IPS-NIHi11 (cell line): ENCODE data around the gene SAFB.

Experiments
- DNase-seq: peaks from one replicate; pipeline ENCODE4 v3.0.0; 2012; ENCODE audit warnings: mixed read lengths, low spot score

Gene SAFB

GRCh38 chr19:5627395-5627904, 4.6 kb downstream of the SAFB start:
- no peak for DNase-seq

GRCh38 chr19:5628461-5628860, 5.6 kb downstream of the SAFB start:
- no peak for DNase-seq

- DNase-seq: no peak
Measured at GRCh38 chr19:5628919-5629481, 6.1 kb downstream of the SAFB start.

DNA sequence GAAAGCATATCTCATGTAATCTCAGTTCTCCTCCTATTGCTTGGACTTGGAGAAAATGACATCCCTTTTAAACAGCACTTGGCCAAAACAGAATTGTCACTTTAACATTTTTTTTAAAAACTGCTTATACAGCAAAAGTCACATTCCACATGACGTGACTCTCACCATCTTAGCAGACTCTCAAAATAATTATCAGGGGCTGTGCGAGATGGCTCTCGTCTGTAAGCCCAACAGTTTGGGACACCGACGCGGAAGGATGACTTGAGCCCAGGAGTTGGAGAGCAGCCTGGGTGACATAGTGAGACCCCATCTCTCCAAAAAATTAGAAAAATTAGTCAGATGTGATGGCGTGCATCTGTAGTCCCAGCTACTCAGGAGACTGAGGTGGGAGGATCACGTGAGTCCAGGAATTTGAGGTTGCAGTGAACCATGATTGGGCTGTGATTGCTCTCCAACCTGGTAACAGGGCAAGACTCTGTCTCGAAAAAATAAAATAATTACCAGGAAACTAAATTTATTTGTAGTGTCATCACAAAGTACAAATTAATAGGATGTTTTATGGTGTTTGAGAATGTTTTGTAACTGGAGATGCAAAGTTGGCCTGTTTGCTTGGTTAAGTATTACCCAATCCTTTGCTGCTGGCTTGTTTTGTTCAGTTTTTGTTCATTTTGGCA, 8.8 kb downstream of the SAFB start:
- DNase-seq: no peak

DNA sequence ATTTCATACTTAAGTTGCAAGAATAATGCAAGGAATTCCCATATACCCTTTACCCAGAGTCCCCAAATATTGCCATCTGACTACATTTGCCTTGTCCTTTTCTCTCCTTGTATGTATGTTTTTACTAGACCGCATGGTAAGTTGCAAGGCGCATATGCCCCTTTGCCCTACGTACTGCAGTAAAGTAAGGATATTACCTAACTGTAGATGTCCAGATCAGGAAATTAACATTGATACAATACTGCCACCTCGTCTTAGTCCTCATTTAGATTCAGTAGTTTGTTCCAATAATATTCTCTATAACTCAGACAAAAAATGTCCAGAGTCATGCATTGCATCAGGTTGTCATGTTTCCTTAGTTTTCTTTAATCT, 9.3 kb downstream of the SAFB start:
- no peak for DNase-seq

DNA sequence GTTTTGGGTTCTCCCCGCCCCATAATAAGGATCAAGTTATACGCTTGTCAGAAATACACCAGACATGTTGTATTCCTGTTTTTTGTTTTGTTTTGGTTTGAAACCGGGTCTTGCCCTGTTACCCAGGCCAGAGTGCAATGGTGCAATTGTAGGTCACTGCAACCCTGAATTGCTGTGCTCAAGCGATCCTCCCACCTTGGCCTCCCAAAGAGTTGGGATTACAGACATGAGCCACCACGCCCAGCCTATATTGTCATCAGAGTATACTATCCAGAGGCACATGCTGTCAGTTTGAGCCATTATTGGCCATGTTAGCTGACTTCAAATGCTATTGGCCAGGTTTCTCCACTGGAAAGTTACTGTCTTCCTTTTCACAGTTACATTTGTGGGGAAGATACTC, 9.8 kb downstream of the SAFB start:
- DNase-seq: no peak

DNA sequence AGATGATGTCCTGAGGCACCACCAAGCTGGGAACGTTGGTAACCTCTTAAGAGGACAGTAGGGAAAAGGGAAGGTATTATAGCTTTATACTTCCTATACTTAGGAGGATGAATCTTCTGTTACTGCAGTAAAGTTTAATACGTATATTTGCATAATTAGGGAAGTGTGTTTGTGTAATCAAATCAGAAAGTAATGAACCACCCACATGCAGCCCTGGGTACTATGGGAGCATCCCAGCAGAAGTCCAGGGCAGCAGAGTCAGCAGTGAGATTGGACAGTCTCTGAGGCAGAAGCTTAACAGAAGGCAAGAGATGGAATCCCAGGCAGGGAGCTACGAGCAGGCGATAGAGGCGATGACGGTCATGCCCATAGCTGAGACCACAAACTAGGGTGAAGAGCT, 12.5 kb downstream of the SAFB start:
- no peak for DNase-seq

DNA sequence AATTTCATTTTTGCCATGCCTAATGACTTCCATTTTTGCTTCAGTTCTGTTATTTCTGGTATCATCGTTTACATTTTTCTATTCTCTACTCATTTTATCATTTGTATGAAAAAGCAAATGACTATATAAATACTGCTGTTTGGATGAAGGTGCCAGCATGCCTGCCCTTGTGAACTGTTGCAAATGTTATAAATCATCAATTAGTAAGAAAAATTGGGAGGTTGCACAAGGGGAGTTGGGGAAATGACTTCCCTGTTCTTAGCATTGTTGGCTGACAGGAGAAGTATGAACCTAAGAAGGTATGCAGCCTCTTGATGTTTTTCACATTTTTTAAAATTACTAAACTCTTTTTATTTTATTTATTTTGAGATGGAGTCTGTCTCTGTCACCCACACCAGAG, 15.1 kb downstream of the SAFB start:
- DNase-seq: no peak

GRCh38 chr19:5641171-5641570, 18.3 kb downstream of the SAFB start:
- no peak for DNase-seq

GRCh38 chr19:5642204-5642603, 19.3 kb downstream of the SAFB start:
- no peak for DNase-seq

GRCh38 chr19:5643060-5643459, 20.2 kb downstream of the SAFB start:
- DNase-seq: no peak

DNA sequence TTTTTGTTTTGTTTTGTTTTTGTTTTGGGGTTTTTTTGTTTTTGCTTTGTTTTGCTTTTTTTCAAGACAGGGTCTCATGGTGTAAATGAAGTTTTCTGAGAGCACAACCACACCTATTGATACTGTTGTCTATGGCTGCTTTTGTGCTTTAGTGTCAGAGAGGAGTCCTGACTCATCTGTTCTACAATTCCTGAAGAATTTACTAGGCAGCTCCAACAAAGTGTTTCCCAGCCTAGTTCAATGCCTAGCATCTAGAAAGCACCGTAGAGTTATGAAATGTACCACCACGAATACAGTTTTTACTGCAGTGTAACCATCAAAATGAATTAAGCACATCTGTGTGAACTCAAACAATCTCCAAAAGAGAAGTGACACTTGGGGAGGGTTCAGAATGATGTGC, 21.2 kb downstream of the SAFB start:
- DNase-seq: no peak

- no peak for DNase-seq
Measured at GRCh38 chr19:5645409-5645808, 22.5 kb downstream of the SAFB start.

DNA sequence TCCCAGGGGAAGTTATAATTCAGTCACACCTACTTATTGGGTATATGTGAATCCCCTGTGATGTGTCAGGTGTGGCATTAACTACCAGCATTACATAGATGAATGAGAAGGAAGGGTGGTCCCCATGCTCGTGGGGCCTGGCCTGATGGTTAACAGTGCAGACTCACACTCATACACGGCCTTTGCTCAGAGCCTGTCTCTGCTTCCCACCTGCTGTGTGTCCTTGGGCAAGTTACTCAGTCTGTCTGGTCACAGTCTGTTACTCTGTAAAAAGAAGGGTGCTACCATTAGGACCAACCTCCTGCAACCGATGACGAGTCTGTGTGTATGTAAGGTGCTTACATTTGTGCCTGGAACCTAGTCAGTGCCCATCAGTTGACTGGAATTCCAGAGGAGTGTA, 23.8 kb downstream of the SAFB start:
- no peak for DNase-seq

- no peak for DNase-seq
Measured at GRCh38 chr19:5648464-5648863, 25.6 kb downstream of the SAFB start.

GRCh38 chr19:5651361-5651760, 28.5 kb downstream of the SAFB start:
- peak; percentile 25 for DNase-seq

DNA sequence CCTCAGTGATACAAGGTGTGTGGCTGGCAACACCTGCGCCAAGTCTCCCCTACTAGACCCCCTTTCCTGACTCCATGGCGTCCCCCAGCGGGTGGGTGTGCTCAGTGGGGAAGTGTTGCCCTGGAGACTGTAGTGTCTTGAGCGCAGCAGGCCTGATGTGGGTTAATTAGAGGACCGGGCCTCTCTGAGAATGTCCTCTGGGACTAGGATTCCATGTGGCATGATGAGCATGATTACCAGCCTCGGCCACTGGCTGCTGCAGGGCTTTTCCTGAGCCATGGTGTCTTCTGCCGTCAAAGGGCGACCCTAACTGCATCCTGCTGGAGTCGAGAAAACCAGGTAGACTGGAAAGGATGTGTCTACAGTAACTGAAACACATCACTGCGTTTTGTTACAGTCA, 29.4 kb downstream of the SAFB start:
- no peak for DNase-seq

GRCh38 chr19:5654931-5655330, 32.0 kb downstream of the SAFB start:
- no peak for DNase-seq

DNA sequence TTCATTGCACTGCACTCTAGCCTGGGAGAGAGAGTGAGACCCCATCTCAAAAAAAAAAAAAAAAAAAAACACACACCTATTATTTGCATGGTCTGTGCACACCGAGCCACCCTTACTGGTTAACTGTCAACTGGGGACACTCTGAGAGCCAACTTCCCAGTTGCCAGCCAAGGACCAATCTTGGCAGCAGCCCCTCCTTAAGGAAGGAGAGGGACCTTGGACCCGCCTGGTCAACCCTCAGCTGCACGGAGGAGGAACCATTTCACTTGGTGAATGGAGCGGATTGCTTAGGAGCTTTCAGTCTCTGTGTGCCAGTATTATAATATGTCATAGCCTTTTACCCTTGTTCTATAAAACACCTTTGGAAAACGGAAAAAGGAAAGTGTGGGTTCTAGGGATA, 32.5 kb downstream of the SAFB start:
- DNase-seq: no peak

- no peak for DNase-seq
Measured at GRCh38 chr19:5661483-5661882, 38.6 kb downstream of the SAFB start.

DNA sequence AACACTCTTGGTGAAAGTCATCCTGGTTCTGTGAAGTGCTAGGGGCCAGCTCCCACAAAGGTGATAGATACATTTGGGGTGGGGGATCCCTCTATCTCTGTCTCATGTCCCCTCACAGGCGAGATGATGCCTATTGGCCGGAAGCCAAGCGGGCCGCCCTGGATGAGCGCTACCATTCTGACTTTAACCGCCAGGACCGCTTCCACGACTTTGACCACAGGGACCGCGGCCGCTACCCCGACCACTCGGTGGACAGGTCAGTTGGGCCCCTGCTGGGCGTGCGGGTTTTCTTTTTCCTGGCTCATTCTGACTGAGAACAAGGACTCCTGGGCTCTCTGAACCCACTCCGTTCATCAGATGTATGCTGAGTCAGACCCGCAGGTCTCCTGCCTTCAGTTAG, 41.0 kb downstream of the SAFB start:
- DNase-seq: no peak

- DNase-seq: no peak
Measured at GRCh38 chr19:5664515-5664914, 41.6 kb downstream of the SAFB start.

GRCh38 chr19:5665781-5666513, 43.1 kb downstream of the SAFB start:
- DNase-seq: no peak
